ENCODE measurements around the gene P2RX2. TPM values are rescaled to one million over a fixed set of nuclear protein-coding genes. Genes with fewer than 3 reads are reported as not detected.

P2RX2 gene
- total and polyA plus RNA-seq, 12 donors, result not detected

- Histone ChIP-seq H3K36me3 (peaks cover 0 to 12% (median 0%) of the 10 kb centered on the region in 9 donors), H3K27ac (no peak overlapping the region), H3K27me3 (peaks cover 33 to 57% (median 50%) of the 10 kb centered on the region in 7 donors), H3K4me1 (peaks cover 0 to 18% (median 12%) of the 10 kb centered on the region in 9 donors), H3K9me3 (peaks cover 0 to 21% (median 5%) of the 10 kb centered on the region in 11 donors), H3K4me3 (no peak overlapping the region)
- DNase-seq (no peak), ATAC-seq (no peak)
- intact Hi-C loops (cut with DNase I), result loop anchor here in 9 of 10 donors (5.0 to 10.0 kb wide), 3 partner anchors 202 to 467 kb away; no protein-coding TSS in a partner anchor
- no peak for TF ChIP-seq CTCF (IDR thresholded peaks at IDR 0.05)
- 14 to 17% methylated on average over 52 to 53 of the region's 53 CpGs for WGBS, 2 donors
Observed at GRCh38 chr12:132619386-132620112, 973 bp downstream of the P2RX2 start.

DNA sequence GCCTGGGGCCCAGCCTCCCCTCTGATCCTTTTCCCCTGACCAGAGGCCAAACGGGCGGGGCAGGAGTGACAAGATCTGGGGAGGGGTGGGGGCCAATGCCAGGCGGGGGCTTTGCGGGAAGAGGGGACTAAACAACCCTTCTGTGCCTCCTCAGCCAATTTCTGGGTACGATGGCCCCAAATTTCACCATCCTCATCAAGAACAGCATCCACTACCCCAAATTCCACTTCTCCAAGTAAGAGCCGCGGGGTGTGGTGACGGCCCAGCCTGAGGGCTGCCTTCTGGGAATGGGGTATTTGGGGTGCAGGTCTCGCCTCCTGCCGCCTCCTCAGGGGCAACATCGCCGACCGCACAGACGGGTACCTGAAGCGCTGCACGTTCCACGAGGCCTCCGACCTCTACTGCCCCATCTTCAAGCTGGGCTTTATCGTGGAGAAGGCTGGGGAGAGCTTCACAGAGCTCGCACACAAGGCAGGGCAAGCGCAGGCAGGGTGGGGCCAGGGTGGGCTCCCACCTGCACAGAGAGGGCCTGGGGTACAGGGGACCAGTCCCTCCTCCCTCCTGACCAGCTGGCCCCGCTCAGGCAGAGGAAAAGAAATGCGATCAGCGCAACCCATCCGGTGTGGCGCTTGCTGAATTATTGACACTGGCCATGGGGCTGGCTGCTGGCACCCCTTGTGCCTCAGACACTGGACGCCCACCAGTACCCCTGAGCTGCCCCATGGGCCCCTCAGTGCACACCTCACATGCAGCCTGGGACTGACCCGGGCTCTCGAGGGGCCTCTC is 1.7 kb downstream of the P2RX2 start:
- Histone ChIP-seq H3K36me3 (peaks cover 0 to 19% (median 0%) of the 10 kb centered on the region in 9 donors), H3K9me3 (peaks cover 0 to 21% (median 5%) of the 10 kb centered on the region in 11 donors), H3K27ac (no peak overlapping the region), H3K4me3 (no peak overlapping the region), H3K27me3 (peaks cover 33 to 54% (median 47%) of the 10 kb centered on the region in 7 donors), H3K4me1 (peaks cover 0 to 18% (median 12%) of the 10 kb centered on the region in 9 donors)
- intact Hi-C loops (cut with DNase I), result no loop called here
- 58 to 59% methylated on average over 29 of the region's 29 CpGs for WGBS, 2 donors
- TF ChIP-seq CTCF (IDR thresholded peaks at IDR 0.05), result no peak
- ATAC-seq (no peak), DNase-seq (no peak)

DNA sequence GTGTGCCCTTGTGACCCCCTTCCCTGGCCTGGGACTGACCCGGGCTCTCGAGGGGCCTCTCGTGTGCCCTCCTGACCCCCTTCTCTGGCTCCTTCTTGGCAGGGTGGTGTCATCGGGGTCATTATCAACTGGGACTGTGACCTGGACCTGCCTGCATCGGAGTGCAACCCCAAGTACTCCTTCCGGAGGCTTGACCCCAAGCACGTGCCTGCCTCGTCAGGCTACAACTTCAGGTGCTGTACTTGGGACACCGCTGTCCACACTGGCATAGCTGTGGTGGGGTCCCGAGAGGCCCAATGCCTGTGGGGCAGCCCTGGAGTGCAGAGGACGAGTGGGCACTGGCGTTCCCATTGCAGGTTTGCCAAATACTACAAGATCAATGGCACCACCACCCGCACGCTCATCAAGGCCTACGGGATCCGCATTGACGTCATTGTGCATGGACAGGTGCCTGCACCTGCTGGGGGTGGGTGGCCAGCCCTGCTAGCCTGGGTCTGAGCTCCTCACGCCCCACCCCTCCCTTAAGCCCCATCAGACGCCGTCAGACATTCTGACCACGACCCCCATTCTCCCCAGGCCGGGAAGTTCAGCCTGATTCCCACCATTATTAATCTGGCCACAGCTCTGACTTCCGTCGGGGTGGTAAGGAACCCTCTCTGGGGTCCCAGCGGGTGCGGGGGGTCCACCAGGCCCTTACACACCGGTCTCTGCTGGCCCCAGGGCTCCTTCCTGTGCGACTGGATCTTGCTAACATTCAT is 2.5 kb downstream of the P2RX2 start:
- H3K9me3 ChIP-seq, result peaks cover 0 to 18% (median 5%) of the 10 kb centered on the region in 11 donors
- TF ChIP-seq CTCF (IDR thresholded peaks at IDR 0.05), result no peak
- no peak for DNase-seq
- H3K4me3 ChIP-seq, result no peak overlapping the region
- peaks cover 0 to 18% (median 12%) of the 10 kb centered on the region in 9 donors for H3K4me1 ChIP-seq
- ATAC-seq, result no peak
- no peak overlapping the region for H3K27ac ChIP-seq
- H3K27me3 ChIP-seq, result peaks cover 27 to 46% (median 40%) of the 10 kb centered on the region in 7 donors
- intact Hi-C loops (cut with DNase I), result no loop called here
- H3K36me3 ChIP-seq, result peaks cover 0 to 27% (median 0%) of the 10 kb centered on the region in 9 donors
- 79 to 83% methylated on average over 28 of the region's 28 CpGs for WGBS, 2 donors
